ENCODE measurements around the gene ACVR1.

GRCh38 chr2:157727693-157728092, 148.4 kb downstream of the ACVR1 start:
- TF ChIP-seq NRF1 (conservative IDR thresholded peaks at IDR 0.05 in 1 of 2, IDR thresholded peaks at IDR 0.05 in 1 of 2) (no peak), FOXJ3 (CRISPR knock-in tag; IDR thresholded peaks at IDR 0.05) (no peak), RFX5 (IDR thresholded peaks at IDR 0.05; ENCODE audit: low read depth, low read length) (no peak), MAX (CRISPR knock-in tag; IDR thresholded peaks at IDR 0.05) (no peak), ZNF780A (CRISPR knock-in tag; IDR thresholded peaks at IDR 0.05) (no peak), ARID2 (IDR thresholded peaks at IDR 0.05) (no peak), CBX2 (IDR thresholded peaks at IDR 0.05; ENCODE audit: insufficient read depth, low read length, poor library complexity, severe bottlenecking) (no peak), CTCF (IDR thresholded peaks at IDR 0.05 in 2 of 3, conservative IDR thresholded peaks at IDR 0.05 in 1 of 3; ENCODE audit: insufficient read depth in 2 of 3, low read depth in 1 of 3, low read length in 3 of 3) (no peak), RBM15 (IDR thresholded peaks at IDR 0.05; ENCODE audit: insufficient read depth, low read length) (no peak)

Measured in K562 (cell line).